WTC11 (cell line): ENCODE measurements around the gene ZSWIM3.

ENCODE experiments used
- CTCF ChIP-seq: fragments of 200-600 bp; IDR thresholded peaks from 2 replicates; pipeline ENCODE4 v1.8.0; 2022; ENCODE audit warnings: antibody characterized with exemption
- GABPB1 ChIP-seq: sonication (generic); formaldehyde crosslinking; IDR thresholded peaks from 2 replicates; pipeline ENCODE4 v1.8.1; 2023; ENCODE audit warnings: mild to moderate bottlenecking, missing genetic modification reagents
- MAX ChIP-seq: sonication (generic); formaldehyde crosslinking; IDR thresholded peaks from 2 replicates; pipeline ENCODE4 v1.8.0; 2022; ENCODE audit warnings: mild to moderate bottlenecking, missing genetic modification reagents
- NR2C2 ChIP-seq: sonication (generic); formaldehyde crosslinking; IDR thresholded peaks from 2 replicates; pipeline ENCODE4 v1.8.0; 2022; ENCODE audit warnings: mild to moderate bottlenecking, missing genetic modification reagents
- SMAD4 ChIP-seq: sonication (generic); formaldehyde crosslinking; IDR thresholded peaks from 2 replicates; pipeline ENCODE4 v1.8.0; 2022; ENCODE audit warnings: mild to moderate bottlenecking, missing genetic modification reagents
- ZBTB43 ChIP-seq: sonication (generic); formaldehyde crosslinking; IDR thresholded peaks from 2 replicates; pipeline ENCODE4 v1.8.1; 2023; ENCODE audit warnings: mild to moderate bottlenecking, missing genetic modification reagents
- ZNF671 ChIP-seq: fragments of 250-450 bp; sonication (Bioruptor Pico); IDR thresholded peaks from 2 replicates; pipeline ENCODE4 v1.8.0; 2021; ENCODE audit warnings: mild to moderate bottlenecking
- TF ChIP-seq, protein P1 (sequence below): sonication (generic); formaldehyde crosslinking; IDR thresholded peaks from 2 replicates; pipeline ENCODE4 v1.8.1; 2022; ENCODE audit warnings: low read depth, missing genetic modification reagents, borderline replicate concordance
- TF ChIP-seq, protein P2 (sequence below): sonication (generic); formaldehyde crosslinking; IDR thresholded peaks from 2 replicates; pipeline ENCODE4 v1.8.1; 2023; ENCODE audit warnings: mild to moderate bottlenecking, missing genetic modification reagents, borderline replicate concordance
- TF ChIP-seq, protein P3 (sequence below): sonication (generic); formaldehyde crosslinking; IDR thresholded peaks from 2 replicates; pipeline ENCODE4 v1.8.0; 2022; ENCODE audit warnings: mild to moderate bottlenecking, missing genetic modification reagents

- no peak for TF ChIP-seq CTCF
- TF ChIP-seq, protein P1, sequence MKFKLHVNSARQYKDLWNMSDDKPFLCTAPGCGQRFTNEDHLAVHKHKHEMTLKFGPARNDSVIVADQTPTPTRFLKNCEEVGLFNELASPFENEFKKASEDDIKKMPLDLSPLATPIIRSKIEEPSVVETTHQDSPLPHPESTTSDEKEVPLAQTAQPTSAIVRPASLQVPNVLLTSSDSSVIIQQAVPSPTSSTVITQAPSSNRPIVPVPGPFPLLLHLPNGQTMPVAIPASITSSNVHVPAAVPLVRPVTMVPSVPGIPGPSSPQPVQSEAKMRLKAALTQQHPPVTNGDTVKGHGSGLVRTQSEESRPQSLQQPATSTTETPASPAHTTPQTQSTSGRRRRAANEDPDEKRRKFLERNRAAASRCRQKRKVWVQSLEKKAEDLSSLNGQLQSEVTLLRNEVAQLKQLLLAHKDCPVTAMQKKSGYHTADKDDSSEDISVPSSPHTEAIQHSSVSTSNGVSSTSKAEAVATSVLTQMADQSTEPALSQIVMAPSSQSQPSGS: no peak
- no peak for TF ChIP-seq GABPB1 (CRISPR knock-in tag)
- TF ChIP-seq, protein P2, sequence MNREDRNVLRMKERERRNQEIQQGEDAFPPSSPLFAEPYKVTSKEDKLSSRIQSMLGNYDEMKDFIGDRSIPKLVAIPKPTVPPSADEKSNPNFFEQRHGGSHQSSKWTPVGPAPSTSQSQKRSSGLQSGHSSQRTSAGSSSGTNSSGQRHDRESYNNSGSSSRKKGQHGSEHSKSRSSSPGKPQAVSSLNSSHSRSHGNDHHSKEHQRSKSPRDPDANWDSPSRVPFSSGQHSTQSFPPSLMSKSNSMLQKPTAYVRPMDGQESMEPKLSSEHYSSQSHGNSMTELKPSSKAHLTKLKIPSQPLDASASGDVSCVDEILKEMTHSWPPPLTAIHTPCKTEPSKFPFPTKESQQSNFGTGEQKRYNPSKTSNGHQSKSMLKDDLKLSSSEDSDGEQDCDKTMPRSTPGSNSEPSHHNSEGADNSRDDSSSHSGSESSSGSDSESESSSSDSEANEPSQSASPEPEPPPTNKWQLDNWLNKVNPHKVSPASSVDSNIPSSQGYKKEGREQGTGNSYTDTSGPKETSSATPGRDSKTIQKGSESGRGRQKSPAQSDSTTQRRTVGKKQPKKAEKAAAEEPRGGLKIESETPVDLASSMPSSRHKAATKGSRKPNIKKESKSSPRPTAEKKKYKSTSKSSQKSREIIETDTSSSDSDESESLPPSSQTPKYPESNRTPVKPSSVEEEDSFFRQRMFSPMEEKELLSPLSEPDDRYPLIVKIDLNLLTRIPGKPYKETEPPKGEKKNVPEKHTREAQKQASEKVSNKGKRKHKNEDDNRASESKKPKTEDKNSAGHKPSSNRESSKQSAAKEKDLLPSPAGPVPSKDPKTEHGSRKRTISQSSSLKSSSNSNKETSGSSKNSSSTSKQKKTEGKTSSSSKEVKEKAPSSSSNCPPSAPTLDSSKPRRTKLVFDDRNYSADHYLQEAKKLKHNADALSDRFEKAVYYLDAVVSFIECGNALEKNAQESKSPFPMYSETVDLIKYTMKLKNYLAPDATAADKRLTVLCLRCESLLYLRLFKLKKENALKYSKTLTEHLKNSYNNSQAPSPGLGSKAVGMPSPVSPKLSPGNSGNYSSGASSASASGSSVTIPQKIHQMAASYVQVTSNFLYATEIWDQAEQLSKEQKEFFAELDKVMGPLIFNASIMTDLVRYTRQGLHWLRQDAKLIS (CRISPR knock-in tag): no peak
- no peak for TF ChIP-seq ZNF671
- TF ChIP-seq ZBTB43 (CRISPR knock-in tag): no peak
- TF ChIP-seq, protein P3, sequence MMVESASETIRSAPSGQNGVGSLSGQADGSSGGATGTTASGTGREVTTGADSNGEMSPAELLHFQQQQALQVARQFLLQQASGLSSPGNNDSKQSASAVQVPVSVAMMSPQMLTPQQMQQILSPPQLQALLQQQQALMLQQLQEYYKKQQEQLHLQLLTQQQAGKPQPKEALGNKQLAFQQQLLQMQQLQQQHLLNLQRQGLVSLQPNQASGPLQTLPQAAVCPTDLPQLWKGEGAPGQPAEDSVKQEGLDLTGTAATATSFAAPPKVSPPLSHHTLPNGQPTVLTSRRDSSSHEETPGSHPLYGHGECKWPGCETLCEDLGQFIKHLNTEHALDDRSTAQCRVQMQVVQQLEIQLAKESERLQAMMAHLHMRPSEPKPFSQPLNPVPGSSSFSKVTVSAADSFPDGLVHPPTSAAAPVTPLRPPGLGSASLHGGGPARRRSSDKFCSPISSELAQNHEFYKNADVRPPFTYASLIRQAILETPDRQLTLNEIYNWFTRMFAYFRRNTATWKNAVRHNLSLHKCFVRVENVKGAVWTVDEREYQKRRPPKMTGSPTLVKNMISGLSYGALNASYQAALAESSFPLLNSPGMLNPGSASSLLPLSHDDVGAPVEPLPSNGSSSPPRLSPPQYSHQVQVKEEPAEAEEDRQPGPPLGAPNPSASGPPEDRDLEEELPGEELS (CRISPR knock-in tag): no peak
- TF ChIP-seq SMAD4: no peak
- TF ChIP-seq NR2C2 (CRISPR knock-in tag): no peak
- TF ChIP-seq MAX (CRISPR knock-in tag): no peak
Observed at GRCh38 chr20:45819466-45819865, 37.9 kb upstream of the ZSWIM3 start.
